ENCODE data around the gene TNS3.

The TNS3 gene

GRCh38 chr7:47521816-47522561 is 59.9 kb downstream of the TNS3 start:
- DNase-seq (ENCODE audit: low spot score) = no peak

- DNase-seq (ENCODE audit: low spot score) = no peak
Observed at GRCh38 chr7:47521011-47521795, 60.7 kb downstream of the TNS3 start.

GRCh38 chr7:47520406-47520805 is 61.5 kb downstream of the TNS3 start:
- no peak for DNase-seq (ENCODE audit: low spot score)

GRCh38 chr7:47518827-47519226 is 63.1 kb downstream of the TNS3 start:
- DNase-seq (ENCODE audit: low spot score) = no peak

- no peak for DNase-seq (ENCODE audit: low spot score)
Observed at GRCh38 chr7:47517821-47518480, 64.0 kb downstream of the TNS3 start.

GRCh38 chr7:47516985-47517600 is 64.8 kb downstream of the TNS3 start:
- DNase-seq (ENCODE audit: low spot score) = no peak

GRCh38 chr7:47516386-47516785 is 65.5 kb downstream of the TNS3 start:
- DNase-seq (ENCODE audit: low spot score) = no peak

GRCh38 chr7:47515305-47515834 is 66.5 kb downstream of the TNS3 start:
- no peak for DNase-seq (ENCODE audit: low spot score)

- DNase-seq (ENCODE audit: low spot score) = no peak
Observed at GRCh38 chr7:47514818-47515217, 67.1 kb downstream of the TNS3 start.

GRCh38 chr7:47514367-47514766 is 67.5 kb downstream of the TNS3 start:
- DNase-seq (ENCODE audit: low spot score) = no peak

- no peak for DNase-seq (ENCODE audit: low spot score)
Observed at GRCh38 chr7:47513741-47514241, 68.1 kb downstream of the TNS3 start.

- no peak for DNase-seq (ENCODE audit: low spot score)
Observed at GRCh38 chr7:47512481-47513176, 69.3 kb downstream of the TNS3 start.

- DNase-seq (ENCODE audit: low spot score) = no peak
Observed at GRCh38 chr7:47511699-47512370, 70.1 kb downstream of the TNS3 start.

GRCh38 chr7:47510786-47511185 is 71.1 kb downstream of the TNS3 start:
- no peak for DNase-seq (ENCODE audit: low spot score)

- DNase-seq (ENCODE audit: low spot score) = no peak
Observed at GRCh38 chr7:47510192-47510591, 71.7 kb downstream of the TNS3 start.

GRCh38 chr7:47509571-47509970 is 72.3 kb downstream of the TNS3 start:
- DNase-seq (ENCODE audit: low spot score) = no peak

- no peak for DNase-seq (ENCODE audit: low spot score)
Observed at GRCh38 chr7:47508389-47509380, 73.2 kb downstream of the TNS3 start.

GRCh38 chr7:47507522-47507921 is 74.4 kb downstream of the TNS3 start:
- DNase-seq (ENCODE audit: low spot score) = no peak

Data from SW480 (cell line).